HG03565 (cell line): Measurements from ENCODE around the gene CRYBA4.

ENCODE experiments used
- ATAC-seq: cut with Tn5 transposase; IDR thresholded peaks from one replicate; pipeline ENCODE4 v1.9.1; 2021; ENCODE audit warnings: mild to moderate bottlenecking, moderate library complexity; ENCODE audit not compliant: unreplicated experiment

CRYBA4 gene

DNA sequence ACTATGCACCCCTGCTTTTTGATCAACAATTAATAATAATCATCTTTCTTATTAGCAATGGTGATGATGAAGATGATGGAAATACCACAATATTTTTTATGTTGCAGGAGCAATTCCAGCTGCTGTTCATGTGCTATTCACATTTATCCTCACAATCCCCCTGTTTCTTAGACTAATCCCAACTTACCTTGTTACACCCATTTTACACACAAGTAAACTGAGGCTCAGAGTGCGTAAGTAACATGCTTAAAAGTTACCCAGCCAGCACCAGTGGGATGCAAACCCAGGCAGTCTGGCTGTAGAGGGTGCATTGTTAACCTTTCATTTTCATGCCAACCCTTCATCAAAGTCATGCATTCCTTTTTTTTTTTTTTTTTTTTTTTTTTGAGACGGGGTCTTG is 1.6 kb upstream of the CRYBA4 start:
- no peak for ATAC-seq

DNA sequence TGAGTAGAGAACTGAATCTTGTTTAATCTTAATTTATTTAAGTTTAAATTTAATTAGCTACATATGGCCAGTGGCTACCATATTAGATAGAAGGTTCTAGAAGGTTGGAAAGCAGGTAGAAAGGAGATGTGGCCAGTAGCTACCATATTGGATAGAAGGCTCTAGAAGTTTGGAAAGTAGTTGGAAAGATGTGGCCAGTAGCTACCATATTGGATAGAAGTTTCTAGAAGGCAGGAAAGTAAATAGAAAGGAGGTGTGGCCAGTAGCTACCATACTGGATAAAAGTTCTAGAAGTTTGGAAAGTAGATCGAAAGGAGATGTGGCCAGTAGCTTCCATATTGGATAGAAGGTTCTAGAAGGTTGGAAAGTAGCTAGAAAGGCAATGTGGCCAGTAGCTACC is 2.2 kb downstream of the CRYBA4 start:
- no peak for ATAC-seq

DNA sequence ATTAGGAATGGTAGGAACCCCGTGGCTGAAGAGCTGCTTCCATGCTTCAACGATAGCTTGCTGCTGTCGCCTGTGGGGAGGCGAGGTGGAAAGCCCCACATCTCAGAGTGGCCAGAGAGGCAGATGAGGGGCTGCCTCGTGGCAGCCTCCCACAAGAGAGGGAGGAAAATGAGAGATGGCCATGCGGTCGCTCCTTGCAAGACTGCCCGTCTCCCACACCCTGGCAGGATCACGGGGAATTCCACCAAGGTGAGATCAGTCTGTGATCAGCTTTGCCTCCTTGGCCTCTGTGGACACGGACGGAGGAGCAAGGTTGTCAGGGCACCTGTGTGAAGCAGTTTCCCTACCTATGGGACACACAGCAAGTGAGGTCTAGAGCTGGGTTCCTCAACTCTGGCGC is 3.0 kb downstream of the CRYBA4 start:
- ATAC-seq = no peak

GRCh38 chr22:26629988-26630761 is 8.4 kb downstream of the CRYBA4 start:
- ATAC-seq = no peak

DNA sequence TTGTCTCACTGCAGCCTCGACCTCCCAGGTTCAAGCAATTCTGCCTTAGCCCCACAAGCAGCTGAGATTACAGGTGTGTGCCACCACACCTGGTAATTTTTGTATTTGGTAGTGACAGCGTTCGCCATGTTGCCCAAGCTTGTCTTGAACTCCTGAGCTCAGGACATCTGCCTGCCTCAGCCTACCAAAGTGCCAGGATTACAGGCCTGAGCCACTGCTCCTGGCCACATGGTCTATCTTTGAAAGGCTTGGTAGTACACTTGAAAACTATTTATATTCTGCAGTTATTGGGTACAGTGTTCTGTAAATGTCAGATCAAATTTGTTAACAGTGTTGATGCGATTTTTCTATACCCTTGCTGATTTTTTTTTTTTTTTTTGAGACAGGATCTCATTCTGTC is 9.5 kb downstream of the CRYBA4 start:
- ATAC-seq = no peak

- ATAC-seq = no peak
Measured at GRCh38 chr22:26632422-26633155, 10.8 kb downstream of the CRYBA4 start.

- no peak for ATAC-seq
Measured at GRCh38 chr22:26634189-26634588, 12.4 kb downstream of the CRYBA4 start.

- no peak for ATAC-seq
Measured at GRCh38 chr22:26635117-26635516, 13.4 kb downstream of the CRYBA4 start.

- ATAC-seq = no peak
Measured at GRCh38 chr22:26636296-26636695, 14.5 kb downstream of the CRYBA4 start.

GRCh38 chr22:26642465-26643417 is 21.0 kb downstream of the CRYBA4 start:
- ATAC-seq = no peak

DNA sequence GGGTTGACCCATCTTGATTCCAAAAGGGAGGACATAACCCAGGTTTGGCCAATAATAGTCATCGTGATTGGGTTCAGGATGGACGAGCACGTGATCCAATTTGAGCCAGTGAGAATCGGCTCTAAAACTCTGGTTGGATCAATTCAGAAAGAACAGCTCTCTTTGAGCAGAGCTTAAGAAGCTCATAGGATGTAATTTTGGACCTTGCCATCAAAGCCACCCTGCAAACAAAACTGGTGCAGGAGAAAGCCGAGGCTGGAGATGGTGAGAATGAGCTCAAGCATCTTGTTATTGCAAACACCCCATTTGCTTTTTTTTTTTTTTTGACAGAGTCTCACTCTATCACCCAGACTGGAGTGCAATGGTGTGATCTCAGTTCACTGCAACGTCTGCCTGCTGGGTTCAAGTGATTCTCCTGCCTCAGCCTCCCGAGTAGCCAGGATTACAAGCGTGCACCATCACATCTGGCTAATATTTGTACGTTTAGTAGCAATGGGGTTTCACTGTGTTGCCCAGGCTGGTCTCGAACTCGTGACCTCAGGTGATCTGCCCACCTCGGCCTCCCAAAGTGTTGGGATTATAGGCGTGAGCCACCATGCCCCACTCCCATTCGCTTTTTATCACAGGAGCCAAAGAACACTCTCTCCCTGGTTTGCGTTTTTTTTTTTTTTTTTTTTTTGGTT is 21.8 kb downstream of the CRYBA4 start:
- no peak for ATAC-seq

DNA sequence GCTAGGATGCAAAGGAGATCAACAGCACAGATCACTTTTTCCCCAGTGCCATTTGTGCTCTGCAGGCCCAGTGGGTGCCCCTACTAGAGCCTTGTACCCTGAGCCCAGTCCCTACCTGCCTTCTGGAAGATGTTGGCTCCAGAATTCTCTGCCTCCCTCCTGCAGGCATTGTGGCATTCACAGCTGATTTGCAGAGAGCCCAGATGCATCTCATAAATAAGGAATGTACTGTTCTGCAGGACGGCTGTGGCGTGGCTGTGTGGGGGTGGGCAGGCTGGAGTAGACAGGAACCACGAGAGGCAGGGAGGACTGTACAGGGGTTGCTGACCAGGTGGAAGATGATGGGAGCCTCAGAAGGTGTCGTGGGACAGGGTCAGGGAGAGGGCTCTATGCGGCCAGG is 24.4 kb downstream of the CRYBA4 start:
- no peak for ATAC-seq

GRCh38 chr22:26648011-26648497 is 26.3 kb downstream of the CRYBA4 start:
- ATAC-seq = no peak

GRCh38 chr22:26648528-26649388 is 27.0 kb downstream of the CRYBA4 start:
- no peak for ATAC-seq

GRCh38 chr22:26650722-26651421 is 29.1 kb downstream of the CRYBA4 start:
- ATAC-seq = no peak

GRCh38 chr22:26651815-26652214 is 30.1 kb downstream of the CRYBA4 start:
- no peak for ATAC-seq

GRCh38 chr22:26656891-26657851 is 35.4 kb downstream of the CRYBA4 start, which contains the start of gene MIAT:
TSS of gene MIAT (plus strand) at chr22:26657588.
- ATAC-seq = no peak

DNA sequence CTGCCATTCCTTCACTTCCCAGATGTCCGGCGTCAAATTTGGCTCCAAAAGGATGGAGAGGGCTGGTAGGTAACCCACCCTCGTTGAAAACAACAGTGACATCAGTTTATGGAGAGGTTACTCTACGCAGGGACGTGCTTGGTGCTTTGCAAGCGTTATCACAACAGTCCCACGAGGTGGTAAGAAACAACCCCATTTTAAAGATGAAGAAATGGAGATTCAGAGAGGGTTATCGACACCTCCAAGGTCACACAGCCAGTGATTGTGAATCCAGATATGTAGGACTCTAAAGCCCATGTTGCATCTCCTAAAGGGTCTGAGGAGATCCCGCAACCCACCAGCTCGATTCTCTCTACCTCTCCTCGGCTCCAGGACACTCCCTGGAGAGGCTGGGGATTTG is 36.4 kb downstream of the CRYBA4 start:
- no peak for ATAC-seq
